ENCODE measurements around the gene U2AF2.
A peak's percentile ranks its signal among the peaks of the same experiment; 100 is the strongest.

Gene U2AF2

DNA sequence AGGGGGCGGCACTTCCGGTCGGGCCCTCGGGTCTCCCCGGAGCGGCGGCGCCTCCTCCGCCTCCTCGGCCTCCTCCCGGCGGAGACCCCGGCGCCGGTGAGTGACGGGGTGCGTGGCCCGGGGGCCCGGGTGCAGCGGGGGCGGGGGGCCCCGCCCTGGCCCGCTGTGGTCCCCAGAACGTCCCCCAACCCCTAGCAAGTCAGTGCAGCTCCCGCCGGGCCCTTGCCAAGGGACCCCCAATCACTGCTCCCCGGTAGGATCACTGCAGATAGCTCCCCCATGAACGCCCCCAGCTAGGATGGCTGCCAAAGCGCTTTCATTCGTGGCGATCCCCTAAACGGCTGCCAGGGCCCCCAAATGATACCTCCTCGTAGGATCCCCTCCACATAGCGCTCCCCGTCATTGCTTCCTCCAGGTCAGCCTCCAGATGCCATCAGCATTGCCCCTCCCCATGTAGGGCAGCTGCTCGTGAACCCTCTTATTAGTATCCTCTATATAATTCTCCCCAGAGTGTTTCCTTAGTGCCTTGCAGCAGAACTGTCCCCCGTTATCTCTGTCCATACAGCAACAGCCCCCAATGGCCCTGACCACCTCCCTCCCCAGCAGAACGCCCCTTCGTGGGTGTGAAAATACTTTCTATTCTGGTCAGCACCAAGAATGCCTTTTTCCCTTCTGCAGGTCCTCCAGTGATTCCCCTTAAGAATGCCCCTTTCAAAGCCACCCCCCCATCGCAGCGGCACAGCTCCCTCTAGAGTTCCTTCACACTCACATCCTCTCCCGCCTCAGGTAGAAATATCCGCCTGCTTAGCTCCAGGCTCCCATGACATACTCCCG, 49.0 kb upstream of the U2AF2 start, which contains the start of gene ZNF865 (continued):
- TF ChIP-seq, protein P1, sequence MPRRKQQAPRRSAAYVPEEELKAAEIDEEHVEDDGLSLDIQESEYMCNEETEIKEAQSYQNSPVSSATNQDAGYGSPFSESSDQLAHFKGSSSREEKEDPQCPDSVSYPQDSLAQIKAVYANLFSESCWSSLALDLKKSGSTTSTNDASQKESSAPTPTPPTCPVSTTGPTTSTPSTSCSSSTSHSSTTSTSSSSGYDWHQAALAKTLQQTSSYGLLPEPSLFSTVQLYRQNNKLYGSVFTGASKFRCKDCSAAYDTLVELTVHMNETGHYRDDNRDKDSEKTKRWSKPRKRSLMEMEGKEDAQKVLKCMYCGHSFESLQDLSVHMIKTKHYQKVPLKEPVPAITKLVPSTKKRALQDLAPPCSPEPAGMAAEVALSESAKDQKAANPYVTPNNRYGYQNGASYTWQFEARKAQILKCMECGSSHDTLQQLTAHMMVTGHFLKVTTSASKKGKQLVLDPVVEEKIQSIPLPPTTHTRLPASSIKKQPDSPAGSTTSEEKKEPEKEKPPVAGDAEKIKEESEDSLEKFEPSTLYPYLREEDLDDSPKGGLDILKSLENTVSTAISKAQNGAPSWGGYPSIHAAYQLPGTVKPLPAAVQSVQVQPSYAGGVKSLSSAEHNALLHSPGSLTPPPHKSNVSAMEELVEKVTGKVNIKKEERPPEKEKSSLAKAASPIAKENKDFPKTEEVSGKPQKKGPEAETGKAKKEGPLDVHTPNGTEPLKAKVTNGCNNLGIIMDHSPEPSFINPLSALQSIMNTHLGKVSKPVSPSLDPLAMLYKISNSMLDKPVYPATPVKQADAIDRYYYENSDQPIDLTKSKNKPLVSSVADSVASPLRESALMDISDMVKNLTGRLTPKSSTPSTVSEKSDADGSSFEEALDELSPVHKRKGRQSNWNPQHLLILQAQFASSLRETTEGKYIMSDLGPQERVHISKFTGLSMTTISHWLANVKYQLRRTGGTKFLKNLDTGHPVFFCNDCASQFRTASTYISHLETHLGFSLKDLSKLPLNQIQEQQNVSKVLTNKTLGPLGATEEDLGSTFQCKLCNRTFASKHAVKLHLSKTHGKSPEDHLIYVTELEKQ (tag by site-specific recombination; IDR thresholded peaks at IDR 0.05; ENCODE audit: borderline replicate concordance) = no peak
- TF ChIP-seq, protein P2, sequence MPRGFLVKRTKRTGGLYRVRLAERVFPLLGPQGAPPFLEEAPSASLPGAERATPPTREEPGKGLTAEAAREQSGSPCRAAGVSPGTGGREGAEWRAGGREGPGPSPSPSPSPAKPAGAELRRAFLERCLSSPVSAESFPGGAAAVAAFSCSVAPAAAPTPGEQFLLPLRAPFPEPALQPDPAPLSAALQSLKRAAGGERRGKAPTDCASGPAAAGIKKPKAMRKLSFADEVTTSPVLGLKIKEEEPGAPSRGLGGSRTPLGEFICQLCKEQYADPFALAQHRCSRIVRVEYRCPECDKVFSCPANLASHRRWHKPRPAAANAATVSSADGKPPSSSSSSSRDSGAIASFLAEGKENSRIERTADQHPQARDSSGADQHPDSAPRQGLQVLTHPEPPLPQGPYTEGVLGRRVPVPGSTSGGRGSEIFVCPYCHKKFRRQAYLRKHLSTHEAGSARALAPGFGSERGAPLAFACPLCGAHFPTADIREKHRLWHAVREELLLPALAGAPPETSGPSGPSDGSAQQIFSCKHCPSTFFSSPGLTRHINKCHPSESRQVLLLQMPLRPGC (tag by site-specific recombination; IDR thresholded peaks at IDR 0.05) = no peak; the same call in 1 of the 2 replicates
- TF ChIP-seq ZEB2 (tag by site-specific recombination; IDR thresholded peaks at IDR 0.05) = 0 out of 2 replicates have a peak, but pooled peaks have one; percentile 47
- TF ChIP-seq, protein P3, sequence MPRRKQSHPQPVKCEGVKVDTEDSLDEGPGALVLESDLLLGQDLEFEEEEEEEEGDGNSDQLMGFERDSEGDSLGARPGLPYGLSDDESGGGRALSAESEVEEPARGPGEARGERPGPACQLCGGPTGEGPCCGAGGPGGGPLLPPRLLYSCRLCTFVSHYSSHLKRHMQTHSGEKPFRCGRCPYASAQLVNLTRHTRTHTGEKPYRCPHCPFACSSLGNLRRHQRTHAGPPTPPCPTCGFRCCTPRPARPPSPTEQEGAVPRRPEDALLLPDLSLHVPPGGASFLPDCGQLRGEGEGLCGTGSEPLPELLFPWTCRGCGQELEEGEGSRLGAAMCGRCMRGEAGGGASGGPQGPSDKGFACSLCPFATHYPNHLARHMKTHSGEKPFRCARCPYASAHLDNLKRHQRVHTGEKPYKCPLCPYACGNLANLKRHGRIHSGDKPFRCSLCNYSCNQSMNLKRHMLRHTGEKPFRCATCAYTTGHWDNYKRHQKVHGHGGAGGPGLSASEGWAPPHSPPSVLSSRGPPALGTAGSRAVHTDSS (tag by site-specific recombination; IDR thresholded peaks at IDR 0.05) = no peak
- TF ChIP-seq SETDB1 (IDR thresholded peaks at IDR 0.05; ENCODE audit: insufficient read length, low read length) = no peak
- TF ChIP-seq ZNF112 (tag by site-specific recombination; IDR thresholded peaks at IDR 0.05) = no peak
- TF ChIP-seq ZSCAN16 (tag by site-specific recombination; IDR thresholded peaks at IDR 0.05) = no peak
- TF ChIP-seq HOXC10 (CRISPR knock-in tag; IDR thresholded peaks at IDR 0.05) = no peak
- TF ChIP-seq, protein P4, sequence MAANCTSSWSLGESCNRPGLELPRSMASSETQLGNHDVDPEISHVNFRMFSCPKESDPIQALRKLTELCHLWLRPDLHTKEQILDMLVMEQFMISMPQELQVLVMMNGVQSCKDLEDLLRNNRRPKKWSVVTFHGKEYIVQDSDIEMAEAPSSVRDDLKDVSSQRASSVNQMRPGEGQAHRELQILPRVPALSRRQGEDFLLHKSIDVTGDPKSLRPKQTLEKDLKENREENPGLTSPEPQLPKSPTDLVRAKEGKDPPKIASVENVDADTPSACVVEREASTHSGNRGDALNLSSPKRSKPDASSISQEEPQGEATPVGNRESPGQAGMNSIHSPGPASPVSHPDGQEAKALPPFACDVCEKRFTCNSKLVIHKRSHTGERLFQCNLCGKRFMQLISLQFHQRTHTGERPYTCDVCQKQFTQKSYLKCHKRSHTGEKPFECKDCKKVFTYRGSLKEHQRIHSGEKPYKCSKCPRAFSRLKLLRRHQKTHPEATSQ (tag by site-specific recombination; IDR thresholded peaks at IDR 0.05) = no peak
- peak; percentile 72 for TF ChIP-seq PRDM1 (tag by site-specific recombination; IDR thresholded peaks at IDR 0.05)
- TF ChIP-seq, protein P5, sequence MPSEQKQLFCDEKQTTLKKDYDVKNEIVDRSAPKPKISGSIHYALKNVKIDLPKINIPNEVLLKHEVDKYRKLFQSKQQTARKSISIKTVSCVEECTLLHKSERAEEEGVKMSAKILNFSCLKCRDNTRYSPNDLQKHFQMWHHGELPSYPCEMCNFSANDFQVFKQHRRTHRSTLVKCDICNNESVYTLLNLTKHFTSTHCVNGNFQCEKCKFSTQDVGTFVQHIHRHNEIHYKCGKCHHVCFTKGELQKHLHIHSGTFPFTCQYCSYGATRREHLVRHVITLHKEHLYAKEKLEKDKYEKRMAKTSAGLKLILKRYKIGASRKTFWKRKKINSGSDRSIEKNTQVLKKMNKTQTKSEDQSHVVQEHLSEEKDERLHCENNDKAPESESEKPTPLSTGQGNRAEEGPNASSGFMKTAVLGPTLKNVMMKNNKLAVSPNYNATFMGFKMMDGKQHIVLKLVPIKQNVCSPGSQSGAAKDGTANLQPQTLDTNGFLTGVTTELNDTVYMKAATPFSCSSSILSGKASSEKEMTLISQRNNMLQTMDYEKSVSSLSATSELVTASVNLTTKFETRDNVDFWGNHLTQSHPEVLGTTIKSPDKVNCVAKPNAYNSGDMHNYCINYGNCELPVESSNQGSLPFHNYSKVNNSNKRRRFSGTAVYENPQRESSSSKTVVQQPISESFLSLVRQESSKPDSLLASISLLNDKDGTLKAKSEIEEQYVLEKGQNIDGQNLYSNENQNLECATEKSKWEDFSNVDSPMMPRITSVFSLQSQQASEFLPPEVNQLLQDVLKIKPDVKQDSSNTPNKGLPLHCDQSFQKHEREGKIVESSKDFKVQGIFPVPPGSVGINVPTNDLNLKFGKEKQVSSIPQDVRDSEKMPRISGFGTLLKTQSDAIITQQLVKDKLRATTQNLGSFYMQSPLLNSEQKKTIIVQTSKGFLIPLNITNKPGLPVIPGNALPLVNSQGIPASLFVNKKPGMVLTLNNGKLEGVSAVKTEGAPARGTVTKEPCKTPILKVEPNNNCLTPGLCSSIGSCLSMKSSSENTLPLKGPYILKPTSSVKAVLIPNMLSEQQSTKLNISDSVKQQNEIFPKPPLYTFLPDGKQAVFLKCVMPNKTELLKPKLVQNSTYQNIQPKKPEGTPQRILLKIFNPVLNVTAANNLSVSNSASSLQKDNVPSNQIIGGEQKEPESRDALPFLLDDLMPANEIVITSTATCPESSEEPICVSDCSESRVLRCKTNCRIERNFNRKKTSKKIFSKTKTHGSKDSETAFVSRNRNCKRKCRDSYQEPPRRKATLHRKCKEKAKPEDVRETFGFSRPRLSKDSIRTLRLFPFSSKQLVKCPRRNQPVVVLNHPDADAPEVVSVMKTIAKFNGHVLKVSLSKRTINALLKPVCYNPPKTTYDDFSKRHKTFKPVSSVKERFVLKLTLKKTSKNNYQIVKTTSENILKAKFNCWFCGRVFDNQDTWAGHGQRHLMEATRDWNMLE (tag by site-specific recombination; conservative IDR thresholded peaks at IDR 0.05; ENCODE audit: low read depth) = no peak
- no peak for TF ChIP-seq HOXD13 (CRISPR knock-in tag; IDR thresholded peaks at IDR 0.05; ENCODE audit: borderline replicate concordance)
- TF ChIP-seq ZNF10 (tag by site-specific recombination; IDR thresholded peaks at IDR 0.05) = no peak
- TF ChIP-seq, protein P6, sequence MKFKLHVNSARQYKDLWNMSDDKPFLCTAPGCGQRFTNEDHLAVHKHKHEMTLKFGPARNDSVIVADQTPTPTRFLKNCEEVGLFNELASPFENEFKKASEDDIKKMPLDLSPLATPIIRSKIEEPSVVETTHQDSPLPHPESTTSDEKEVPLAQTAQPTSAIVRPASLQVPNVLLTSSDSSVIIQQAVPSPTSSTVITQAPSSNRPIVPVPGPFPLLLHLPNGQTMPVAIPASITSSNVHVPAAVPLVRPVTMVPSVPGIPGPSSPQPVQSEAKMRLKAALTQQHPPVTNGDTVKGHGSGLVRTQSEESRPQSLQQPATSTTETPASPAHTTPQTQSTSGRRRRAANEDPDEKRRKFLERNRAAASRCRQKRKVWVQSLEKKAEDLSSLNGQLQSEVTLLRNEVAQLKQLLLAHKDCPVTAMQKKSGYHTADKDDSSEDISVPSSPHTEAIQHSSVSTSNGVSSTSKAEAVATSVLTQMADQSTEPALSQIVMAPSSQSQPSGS (tag by site-specific recombination; IDR thresholded peaks at IDR 0.05; ENCODE audit: low read depth) = no peak
- TF ChIP-seq ZFP37 (tag by site-specific recombination; IDR thresholded peaks at IDR 0.05) = no peak; the same call in 1 of the 2 replicates
- TF ChIP-seq, protein P7, sequence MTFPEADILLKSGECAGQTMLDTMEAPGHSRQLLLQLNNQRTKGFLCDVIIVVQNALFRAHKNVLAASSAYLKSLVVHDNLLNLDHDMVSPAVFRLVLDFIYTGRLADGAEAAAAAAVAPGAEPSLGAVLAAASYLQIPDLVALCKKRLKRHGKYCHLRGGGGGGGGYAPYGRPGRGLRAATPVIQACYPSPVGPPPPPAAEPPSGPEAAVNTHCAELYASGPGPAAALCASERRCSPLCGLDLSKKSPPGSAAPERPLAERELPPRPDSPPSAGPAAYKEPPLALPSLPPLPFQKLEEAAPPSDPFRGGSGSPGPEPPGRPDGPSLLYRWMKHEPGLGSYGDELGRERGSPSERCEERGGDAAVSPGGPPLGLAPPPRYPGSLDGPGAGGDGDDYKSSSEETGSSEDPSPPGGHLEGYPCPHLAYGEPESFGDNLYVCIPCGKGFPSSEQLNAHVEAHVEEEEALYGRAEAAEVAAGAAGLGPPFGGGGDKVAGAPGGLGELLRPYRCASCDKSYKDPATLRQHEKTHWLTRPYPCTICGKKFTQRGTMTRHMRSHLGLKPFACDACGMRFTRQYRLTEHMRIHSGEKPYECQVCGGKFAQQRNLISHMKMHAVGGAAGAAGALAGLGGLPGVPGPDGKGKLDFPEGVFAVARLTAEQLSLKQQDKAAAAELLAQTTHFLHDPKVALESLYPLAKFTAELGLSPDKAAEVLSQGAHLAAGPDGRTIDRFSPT (tag by site-specific recombination; IDR thresholded peaks at IDR 0.05) = peak; percentile 64; the same call in 1 of the 2 replicates
- no peak for TF ChIP-seq ZFP69B (tag by site-specific recombination; IDR thresholded peaks at IDR 0.05)
- no peak for TF ChIP-seq ZNF324 (tag by site-specific recombination; IDR thresholded peaks at IDR 0.05)
- TF ChIP-seq, protein P8, sequence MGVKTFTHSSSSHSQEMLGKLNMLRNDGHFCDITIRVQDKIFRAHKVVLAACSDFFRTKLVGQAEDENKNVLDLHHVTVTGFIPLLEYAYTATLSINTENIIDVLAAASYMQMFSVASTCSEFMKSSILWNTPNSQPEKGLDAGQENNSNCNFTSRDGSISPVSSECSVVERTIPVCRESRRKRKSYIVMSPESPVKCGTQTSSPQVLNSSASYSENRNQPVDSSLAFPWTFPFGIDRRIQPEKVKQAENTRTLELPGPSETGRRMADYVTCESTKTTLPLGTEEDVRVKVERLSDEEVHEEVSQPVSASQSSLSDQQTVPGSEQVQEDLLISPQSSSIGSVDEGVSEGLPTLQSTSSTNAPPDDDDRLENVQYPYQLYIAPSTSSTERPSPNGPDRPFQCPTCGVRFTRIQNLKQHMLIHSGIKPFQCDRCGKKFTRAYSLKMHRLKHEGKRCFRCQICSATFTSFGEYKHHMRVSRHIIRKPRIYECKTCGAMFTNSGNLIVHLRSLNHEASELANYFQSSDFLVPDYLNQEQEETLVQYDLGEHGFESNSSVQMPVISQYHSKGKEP (tag by site-specific recombination; IDR thresholded peaks at IDR 0.05) = no peak

All from HEK293 (cell line).